Thoracic aorta (tissue), 2 donors: ENCODE results near the gene CACNA1I. TPM values are rescaled to one million over a fixed set of nuclear protein-coding genes. Genes with fewer than 3 reads are reported as not detected.

Source experiments
- ATAC-seq: fragments of 150-250 bp; one replicate; pipeline ENCODE4 v1.8.0; 2017; ENCODE audit warnings: low read depth; ENCODE audit not compliant: insufficient number of reproducible peaks, low FRiP score
- DNase-seq: peaks from one replicate; pipeline ENCODE4 v3.0.0-alpha.2; 2020; ENCODE audit warnings: low spot score
- H3K27ac ChIP-seq, 2 donors: fragments of 200-600 bp; sonication (generic); 1 replicate in 1 of 2; 2 replicates in 1 of 2; pipeline ENCODE4 v1.5.1; 2016; ENCODE audit warnings: mild to moderate bottlenecking in 2 of 2, moderate library complexity in 2 of 2
- H3K27me3 ChIP-seq: fragments of 200-600 bp; sonication (generic); replicated peaks from 2 replicates; pipeline ENCODE4 v1.6.0; 2016; ENCODE audit warnings: mild to moderate bottlenecking; ENCODE audit not compliant: insufficient read depth
- H3K36me3 ChIP-seq: fragments of 200-600 bp; sonication (generic); one replicate; pipeline ENCODE4 v1.5.1; 2016
- H3K4me1 ChIP-seq, 2 donors: fragments of 200-600 bp; sonication (generic); 1 replicate in 1 of 2; 2 replicates in 1 of 2; pipeline versions ENCODE4 v1.5.1 to v1.6.0; 2016; ENCODE audit warnings: low read depth in 2 of 2, mild to moderate bottlenecking in 1 of 2; ENCODE audit not compliant: control insufficient read depth in 1 of 2
- H3K4me3 ChIP-seq: fragments of 200-600 bp; sonication (generic); 2 replicates; pipeline ENCODE4 v1.5.1; 2016; ENCODE audit warnings: mild to moderate bottlenecking
- H3K9me3 ChIP-seq: fragments of 200-600 bp; sonication (generic); 2 replicates; pipeline ENCODE4 v1.5.1; 2016
- total RNA-seq, 2 donors: library from RNA; depleted of rRNA; stranded (reverse); fragments of >200 nt; gene quantifications; one replicate each; pipeline versions ENCODE4 v1.1.0 to v1.2.3, GENCODE V29; 2016
- TF ChIP-seq, protein P1 (sequence below): fragments of 200-600 bp; sonication (generic); IDR thresholded peaks from one replicate; pipeline ENCODE4 v1.5.1; 2019; ENCODE audit warnings: antibody characterized with exemption

Gene CACNA1I
- total RNA-seq, 2 donors from 2014 or later: 0.14 to 0.21 TPM

GRCh38 chr22:39559456-39560105, 11.0 kb upstream of the CACNA1I start:
- H3K27ac ChIP-seq: no peak overlapping the region
- H3K36me3 ChIP-seq: no peaks in the 10 kb centered on the region
- H3K4me1 ChIP-seq: peaks cover 6 to 7% of the 10 kb centered on the region in 2 donors
- TF ChIP-seq, protein P1, sequence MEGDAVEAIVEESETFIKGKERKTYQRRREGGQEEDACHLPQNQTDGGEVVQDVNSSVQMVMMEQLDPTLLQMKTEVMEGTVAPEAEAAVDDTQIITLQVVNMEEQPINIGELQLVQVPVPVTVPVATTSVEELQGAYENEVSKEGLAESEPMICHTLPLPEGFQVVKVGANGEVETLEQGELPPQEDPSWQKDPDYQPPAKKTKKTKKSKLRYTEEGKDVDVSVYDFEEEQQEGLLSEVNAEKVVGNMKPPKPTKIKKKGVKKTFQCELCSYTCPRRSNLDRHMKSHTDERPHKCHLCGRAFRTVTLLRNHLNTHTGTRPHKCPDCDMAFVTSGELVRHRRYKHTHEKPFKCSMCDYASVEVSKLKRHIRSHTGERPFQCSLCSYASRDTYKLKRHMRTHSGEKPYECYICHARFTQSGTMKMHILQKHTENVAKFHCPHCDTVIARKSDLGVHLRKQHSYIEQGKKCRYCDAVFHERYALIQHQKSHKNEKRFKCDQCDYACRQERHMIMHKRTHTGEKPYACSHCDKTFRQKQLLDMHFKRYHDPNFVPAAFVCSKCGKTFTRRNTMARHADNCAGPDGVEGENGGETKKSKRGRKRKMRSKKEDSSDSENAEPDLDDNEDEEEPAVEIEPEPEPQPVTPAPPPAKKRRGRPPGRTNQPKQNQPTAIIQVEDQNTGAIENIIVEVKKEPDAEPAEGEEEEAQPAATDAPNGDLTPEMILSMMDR: no peak
- ATAC-seq (no peak), DNase-seq (no peak)
- H3K27me3 ChIP-seq: peaks cover 9% of the 10 kb centered on the region
- no peak overlapping the region for H3K4me3 ChIP-seq
- H3K9me3 ChIP-seq: no peaks in the 10 kb centered on the region

DNA sequence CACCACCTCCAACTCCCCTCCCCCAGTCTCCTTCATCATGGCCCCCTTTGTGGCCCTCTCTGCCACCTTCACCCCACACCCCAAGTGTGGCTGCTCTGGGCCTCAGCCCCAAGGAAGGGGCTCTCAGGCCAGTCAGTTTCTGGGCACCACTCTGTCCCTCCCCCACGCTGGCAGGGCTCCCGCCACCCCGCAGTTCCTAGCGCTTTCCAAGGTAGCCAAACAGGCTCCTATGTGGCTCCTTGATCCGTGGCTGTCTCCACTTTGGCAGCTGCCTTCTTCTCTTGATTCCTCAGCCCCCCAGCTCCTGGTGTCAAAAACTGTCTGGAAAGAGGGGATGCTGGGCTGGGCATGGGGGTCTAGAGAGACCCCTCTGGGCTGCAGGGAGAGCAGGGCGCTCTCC, 10.4 kb upstream of the CACNA1I start:
- H3K27ac ChIP-seq: no peak overlapping the region
- TF ChIP-seq, protein P1: no peak
- DNase-seq (no peak), ATAC-seq (no peak)
- H3K9me3 ChIP-seq: no peaks in the 10 kb centered on the region
- peaks cover 9% of the 10 kb centered on the region for H3K27me3 ChIP-seq
- peaks cover 6 to 7% of the 10 kb centered on the region in 2 donors for H3K4me1 ChIP-seq
- no peaks in the 10 kb centered on the region for H3K36me3 ChIP-seq
- no peak overlapping the region for H3K4me3 ChIP-seq

GRCh38 chr22:39562839-39563489, 7.6 kb upstream of the CACNA1I start:
- H3K4me3 ChIP-seq: no peak overlapping the region
- no peaks in the 10 kb centered on the region for H3K36me3 ChIP-seq
- H3K4me1 ChIP-seq: peaks cover 6% of the 10 kb centered on the region in 2 donors
- no peak for DNase-seq
- TF ChIP-seq, protein P1: no peak
- no peak for ATAC-seq
- H3K9me3 ChIP-seq: no peaks in the 10 kb centered on the region
- H3K27ac ChIP-seq: no peak overlapping the region
- no peaks in the 10 kb centered on the region for H3K27me3 ChIP-seq

GRCh38 chr22:39563571-39564428, 6.8 kb upstream of the CACNA1I start:
- Histone ChIP-seq H3K4me3 (no peak overlapping the region), H3K27ac (no peak overlapping the region), H3K4me1 (no peaks in the 10 kb centered on the region), H3K9me3 (no peaks in the 10 kb centered on the region), H3K36me3 (no peaks in the 10 kb centered on the region), H3K27me3 (no peaks in the 10 kb centered on the region)
- DNase-seq: no peak
- no peak for ATAC-seq
- TF ChIP-seq, protein P1: no peak

GRCh38 chr22:39565414-39565944, 5.1 kb upstream of the CACNA1I start:
- Histone ChIP-seq H3K27me3 (no peaks in the 10 kb centered on the region), H3K36me3 (no peaks in the 10 kb centered on the region), H3K9me3 (no peaks in the 10 kb centered on the region), H3K4me3 (no peak overlapping the region), H3K4me1 (no peaks in the 10 kb centered on the region), H3K27ac (no peak overlapping the region)
- ATAC-seq (no peak), DNase-seq (no peak)
- TF ChIP-seq, protein P1: no peak
